HG03432 (cell line): ENCODE data around the gene CRACDL.

Experiments
- ATAC-seq: cut with Tn5 transposase; IDR thresholded peaks from one replicate; pipeline ENCODE4 v1.9.1; 2021; ENCODE audit warnings: mild to moderate bottlenecking, moderate library complexity; ENCODE audit not compliant: unreplicated experiment

CRACDL gene

GRCh38 chr2:98805412-98806171 is 130.4 kb downstream of the CRACDL start:
- ATAC-seq = no peak

- ATAC-seq = no peak
Observed at GRCh38 chr2:98804736-98805135, 131.3 kb downstream of the CRACDL start.

- ATAC-seq = no peak
Observed at GRCh38 chr2:98804265-98804650, 131.8 kb downstream of the CRACDL start.

GRCh38 chr2:98803405-98804264 is 132.4 kb downstream of the CRACDL start:
- no peak for ATAC-seq

- no peak for ATAC-seq
Observed at GRCh38 chr2:98802344-98802743, 133.7 kb downstream of the CRACDL start.

GRCh38 chr2:98801921-98802321 is 134.1 kb downstream of the CRACDL start:
- no peak for ATAC-seq

GRCh38 chr2:98801286-98801685 is 134.7 kb downstream of the CRACDL start:
- ATAC-seq = no peak

DNA sequence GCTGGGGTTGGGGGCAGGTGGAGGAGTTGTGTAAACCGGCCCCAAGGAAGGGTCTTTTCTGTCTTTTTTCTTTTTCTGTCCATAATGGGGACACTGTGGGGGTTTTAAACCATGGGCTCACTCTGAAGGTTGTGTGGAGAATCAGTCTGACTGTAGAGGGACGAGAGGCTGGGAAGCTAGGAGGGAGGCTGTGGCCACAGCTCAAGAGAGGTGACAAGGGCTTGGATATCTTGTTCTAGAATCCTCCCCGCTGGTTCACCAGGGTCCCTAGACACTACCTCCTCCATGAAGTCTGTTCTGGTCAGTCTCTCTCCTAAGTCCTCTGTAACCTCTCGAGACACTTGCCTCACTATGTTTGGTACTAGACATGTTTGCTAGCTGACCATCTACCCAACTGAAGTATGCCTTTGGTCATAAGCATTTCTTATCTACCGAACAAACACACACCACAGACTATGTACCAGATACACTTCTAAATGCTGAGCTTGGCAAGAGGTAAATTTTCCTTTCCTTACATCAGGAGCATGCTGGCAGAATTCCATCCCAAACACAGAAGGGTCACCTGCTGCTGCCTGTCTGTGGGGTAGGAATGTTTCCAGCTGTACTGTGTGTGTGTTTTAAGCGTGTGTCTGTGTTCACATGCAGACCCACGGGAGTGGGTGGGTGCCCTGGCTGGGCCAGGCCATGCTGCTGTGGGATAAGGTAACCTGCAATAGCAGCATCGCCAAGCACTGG is 135.5 kb downstream of the CRACDL start:
- ATAC-seq = no peak

DNA sequence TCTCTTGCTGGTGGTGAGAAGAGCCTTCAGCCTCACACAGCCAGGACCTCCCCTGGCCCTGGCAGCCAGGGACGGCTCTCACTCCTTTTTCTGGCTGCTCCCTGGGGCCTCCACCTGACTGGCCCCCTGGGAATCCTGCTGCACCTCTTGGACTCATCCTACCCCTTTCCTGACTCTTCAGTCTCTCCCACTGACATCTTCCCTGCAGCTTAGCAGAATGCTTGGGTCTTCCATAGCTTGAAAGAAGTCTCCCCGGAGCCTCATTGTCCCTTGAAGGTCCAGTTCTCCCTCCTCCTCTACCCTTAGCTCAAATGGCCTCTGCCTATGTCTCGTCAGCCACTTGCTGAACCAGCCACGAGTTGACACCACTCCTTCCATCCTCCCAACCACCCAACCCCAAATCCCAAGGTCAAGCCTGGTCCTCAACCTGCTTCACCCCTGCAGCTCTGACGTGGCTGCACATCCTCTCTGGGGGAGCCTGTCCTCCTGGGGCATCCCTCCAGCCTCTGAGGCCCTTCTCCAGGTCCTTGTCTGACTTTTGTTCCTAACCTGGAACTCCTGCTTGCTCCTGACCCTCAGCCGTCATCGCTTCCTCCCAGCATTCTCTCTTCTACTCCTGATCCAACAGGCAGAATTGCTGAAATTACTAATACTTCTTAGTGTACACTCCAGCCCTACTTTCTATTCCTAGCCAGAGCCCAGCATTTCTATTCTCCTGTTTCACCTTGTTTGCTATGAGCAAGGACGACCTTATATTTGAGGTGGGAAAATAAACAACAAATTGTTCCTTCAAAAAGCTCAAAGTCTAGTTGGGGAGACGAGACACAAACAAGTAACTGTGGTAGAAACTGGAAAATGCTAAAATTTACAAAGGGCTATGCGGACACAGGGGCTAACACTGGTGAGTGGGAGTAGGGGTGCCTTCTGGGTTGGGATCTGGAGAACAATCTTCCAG is 136.4 kb downstream of the CRACDL start:
- ATAC-seq = no peak

GRCh38 chr2:98796775-98797544 is 139.1 kb downstream of the CRACDL start:
- ATAC-seq = no peak

GRCh38 chr2:98795891-98796676 is 139.9 kb downstream of the CRACDL start:
- no peak for ATAC-seq

GRCh38 chr2:98793897-98794830 is 141.9 kb downstream of the CRACDL start:
- ATAC-seq = no peak

GRCh38 chr2:98793275-98793674 is 142.8 kb downstream of the CRACDL start:
- no peak for ATAC-seq

- ATAC-seq = no peak
Observed at GRCh38 chr2:98790221-98790620, 145.8 kb downstream of the CRACDL start.

GRCh38 chr2:98787700-98788099 is 148.3 kb downstream of the CRACDL start:
- ATAC-seq = no peak

DNA sequence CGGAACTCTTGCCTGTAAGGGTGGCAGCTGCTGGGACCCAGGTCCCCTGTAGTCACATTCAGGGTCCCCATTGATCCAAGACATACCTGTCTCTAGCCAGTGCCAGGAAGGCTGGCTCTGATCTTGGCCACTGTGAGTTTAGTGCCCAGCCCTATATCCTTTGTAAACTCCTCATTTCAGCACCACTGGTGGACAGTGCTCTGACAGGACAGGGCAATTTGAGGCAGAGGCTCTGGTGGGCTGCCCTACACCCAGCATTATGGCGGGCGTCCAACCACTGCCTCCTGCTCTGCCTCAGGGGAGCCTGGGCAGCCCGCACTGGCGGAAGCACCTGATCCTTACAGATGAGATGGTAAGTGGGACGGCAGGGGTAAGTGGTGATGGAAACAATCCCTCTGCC is 149.8 kb downstream of the CRACDL start:
- ATAC-seq = no peak

DNA sequence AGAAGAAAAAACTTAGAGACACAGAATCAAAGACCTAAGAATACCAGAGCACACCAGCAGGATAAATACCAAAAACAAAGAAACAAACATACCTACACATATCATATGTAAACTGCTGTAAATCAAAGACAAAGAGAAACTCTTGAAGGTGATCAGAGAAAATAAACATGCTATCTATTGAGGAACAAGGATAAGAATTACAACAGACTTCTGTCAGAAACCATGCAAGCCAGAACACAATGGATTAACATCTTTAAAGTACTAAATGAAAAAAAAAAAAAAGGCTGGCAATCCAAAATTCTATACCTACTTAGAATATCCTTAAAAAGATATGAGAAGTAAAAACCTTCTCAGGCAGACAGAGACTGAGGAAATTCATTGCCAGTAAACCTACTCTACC is 153.5 kb downstream of the CRACDL start:
- ATAC-seq = no peak

GRCh38 chr2:98781822-98782221 is 154.2 kb downstream of the CRACDL start:
- no peak for ATAC-seq
